WTC11 (cell line): ENCODE measurements around the gene MAP3K5.

Experiments used
- AFF4 ChIP-seq: sonication (generic); formaldehyde crosslinking; IDR thresholded peaks from 2 replicates; pipeline ENCODE4 v1.8.1; 2023; ENCODE audit warnings: mild to moderate bottlenecking, missing genetic modification reagents, borderline replicate concordance
- CBFB ChIP-seq: sonication (generic); formaldehyde crosslinking; IDR thresholded peaks from 2 replicates; pipeline ENCODE4 v1.8.1; 2022; ENCODE audit warnings: mild to moderate bottlenecking, low read depth, missing genetic modification reagents
- CREM ChIP-seq: sonication (generic); formaldehyde crosslinking; IDR thresholded peaks from 2 replicates; pipeline ENCODE4 v1.8.1; 2022; ENCODE audit warnings: mild to moderate bottlenecking, missing genetic modification reagents, moderate library complexity
- CTCF ChIP-seq: fragments of 200-600 bp; IDR thresholded peaks from 2 replicates; pipeline ENCODE4 v1.8.0; 2022; ENCODE audit warnings: antibody characterized with exemption
- FOXK1 ChIP-seq: sonication (generic); formaldehyde crosslinking; IDR thresholded peaks from 2 replicates; pipeline ENCODE4 v1.8.0; 2022; ENCODE audit warnings: mild to moderate bottlenecking, moderate library complexity, missing genetic modification reagents
- MYBL2 ChIP-seq: sonication (generic); formaldehyde crosslinking; IDR thresholded peaks from 2 replicates; pipeline ENCODE4 v1.8.1; 2023; ENCODE audit warnings: mild to moderate bottlenecking, moderate library complexity, missing genetic modification reagents
- NFE2L1 ChIP-seq: sonication (generic); formaldehyde crosslinking; IDR thresholded peaks from 2 replicates; pipeline ENCODE4 v1.8.1; 2023; ENCODE audit warnings: missing genetic modification reagents
- PREB ChIP-seq: sonication (generic); formaldehyde crosslinking; IDR thresholded peaks from 2 replicates; pipeline ENCODE4 v1.8.1; 2022; ENCODE audit warnings: mild to moderate bottlenecking, missing genetic modification reagents, moderate library complexity, borderline replicate concordance
- RELA ChIP-seq: sonication (generic); formaldehyde crosslinking; IDR thresholded peaks from 2 replicates; pipeline ENCODE4 v1.8.1; 2022; ENCODE audit warnings: missing genetic modification reagents, mild to moderate bottlenecking, borderline replicate concordance
- TCF7 ChIP-seq: sonication (generic); formaldehyde crosslinking; IDR thresholded peaks from 2 replicates; pipeline ENCODE4 v1.8.0; 2022; ENCODE audit warnings: mild to moderate bottlenecking, low read depth, missing genetic modification reagents, moderate library complexity
- USF1 ChIP-seq: sonication (generic); formaldehyde crosslinking; IDR thresholded peaks from 2 replicates; pipeline ENCODE4 v1.8.0; 2022; ENCODE audit warnings: mild to moderate bottlenecking, missing genetic modification reagents
- ZNF121 ChIP-seq: sonication (generic); formaldehyde crosslinking; IDR thresholded peaks from 2 replicates; pipeline ENCODE4 v1.8.0; 2023; ENCODE audit warnings: missing genetic modification reagents

GRCh38 chr6:136831873-136832562, 39.7 kb upstream of the MAP3K5 start:
- no peak for TF ChIP-seq CREM
- no peak for TF ChIP-seq CTCF
- TF ChIP-seq AFF4 (CRISPR knock-in tag) = no peak
- no peak for TF ChIP-seq CBFB (CRISPR knock-in tag)
- TF ChIP-seq PREB (CRISPR knock-in tag) = no peak
- no peak for TF ChIP-seq ZNF121 (CRISPR knock-in tag)
- no peak for TF ChIP-seq RELA
- TF ChIP-seq TCF7 (CRISPR knock-in tag) = no peak
- TF ChIP-seq USF1 (CRISPR knock-in tag) = no peak
- no peak for TF ChIP-seq MYBL2 (CRISPR knock-in tag)
- TF ChIP-seq FOXK1 (CRISPR knock-in tag) = no peak
- no peak for TF ChIP-seq NFE2L1 (CRISPR knock-in tag)
